Measurements from ENCODE around the gene NEDD8. TPM values are rescaled to one million over a fixed set of nuclear protein-coding genes. Genes with fewer than 3 reads are reported as not detected.

The NEDD8 gene
- total RNA-seq, 4 donors from 2014 or later = 68.6 to 109 (median 98.3) TPM

DNA sequence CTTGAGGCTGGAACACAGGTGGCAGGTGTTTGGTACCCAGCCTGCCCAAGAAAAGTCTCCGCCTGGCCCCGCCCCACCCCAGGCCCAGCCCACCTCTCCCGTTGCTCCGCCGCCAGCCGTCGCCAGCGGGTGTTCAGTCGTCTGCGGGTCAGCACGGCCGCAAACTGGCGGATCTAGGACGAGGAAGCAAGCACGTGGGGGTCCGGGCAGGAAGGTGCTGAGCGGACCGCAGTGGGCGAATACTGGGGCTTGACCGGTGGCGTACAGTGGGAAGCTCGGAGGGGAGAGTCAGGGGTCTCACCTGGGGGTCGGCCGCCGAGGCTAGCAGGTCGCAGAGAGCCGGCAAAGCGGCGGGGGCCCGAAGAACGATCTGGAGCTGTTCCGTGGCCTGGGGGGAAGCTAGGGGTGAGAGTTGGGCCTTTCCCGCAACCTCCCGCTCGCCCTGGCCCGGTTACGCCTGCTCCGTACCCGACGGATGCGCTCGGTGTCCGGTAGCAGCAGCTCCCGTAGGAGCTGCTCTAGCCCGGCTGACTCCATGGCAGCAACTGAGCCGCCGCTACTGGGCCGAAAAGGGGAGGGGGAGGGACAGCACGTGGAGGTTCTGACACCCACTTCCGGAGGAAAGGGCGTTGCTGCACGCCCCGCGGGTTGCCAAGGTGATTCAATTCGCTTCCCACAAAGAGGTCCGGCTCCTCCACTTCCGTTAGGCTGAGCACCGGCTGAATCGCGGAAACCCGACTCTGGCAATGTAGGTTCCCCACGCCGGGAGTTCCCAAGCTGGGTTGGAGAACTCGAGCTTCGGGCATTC is 43.7 kb downstream of the NEDD8 start, which contains the start of gene IPO4:
Gene IPO4 (minus strand): TSS at position 566 of the 808 bp plus-strand sequence. CDS start 29 bp downstream, at position 537.
- peaks cover 0 to 37% (median 11%) of the 10 kb centered on the region in 4 donors for H3K4me1 ChIP-seq
- H3K36me3 ChIP-seq = peaks cover 0 to 72% (median 2%) of the 10 kb centered on the region in 3 donors
- H3K4me3 ChIP-seq = peak within 1 kb of the TSS; percentile 53 to 86 (median 67)
- peak; percentile 82 to 92 for DNase-seq (ENCODE audit: low spot score in 2 of 2)
- 0 to 2% methylated on average over 45 to 49 of the region's 65 CpGs for WGBS, 2 donors
- no peaks in the 10 kb centered on the region for H3K9me3 ChIP-seq
- peak within 1 kb of the TSS; percentile 33 to 87 (median 52) for H3K27ac ChIP-seq
- no peaks in the 10 kb centered on the region for H3K27me3 ChIP-seq
- TF ChIP-seq POLR2A (IDR thresholded peaks at IDR 0.05) (peak; percentile 24 to 31), EP300 (IDR thresholded peaks at IDR 0.05) (peak; percentile 91 to 95)
- TF ChIP-seq, protein P1, sequence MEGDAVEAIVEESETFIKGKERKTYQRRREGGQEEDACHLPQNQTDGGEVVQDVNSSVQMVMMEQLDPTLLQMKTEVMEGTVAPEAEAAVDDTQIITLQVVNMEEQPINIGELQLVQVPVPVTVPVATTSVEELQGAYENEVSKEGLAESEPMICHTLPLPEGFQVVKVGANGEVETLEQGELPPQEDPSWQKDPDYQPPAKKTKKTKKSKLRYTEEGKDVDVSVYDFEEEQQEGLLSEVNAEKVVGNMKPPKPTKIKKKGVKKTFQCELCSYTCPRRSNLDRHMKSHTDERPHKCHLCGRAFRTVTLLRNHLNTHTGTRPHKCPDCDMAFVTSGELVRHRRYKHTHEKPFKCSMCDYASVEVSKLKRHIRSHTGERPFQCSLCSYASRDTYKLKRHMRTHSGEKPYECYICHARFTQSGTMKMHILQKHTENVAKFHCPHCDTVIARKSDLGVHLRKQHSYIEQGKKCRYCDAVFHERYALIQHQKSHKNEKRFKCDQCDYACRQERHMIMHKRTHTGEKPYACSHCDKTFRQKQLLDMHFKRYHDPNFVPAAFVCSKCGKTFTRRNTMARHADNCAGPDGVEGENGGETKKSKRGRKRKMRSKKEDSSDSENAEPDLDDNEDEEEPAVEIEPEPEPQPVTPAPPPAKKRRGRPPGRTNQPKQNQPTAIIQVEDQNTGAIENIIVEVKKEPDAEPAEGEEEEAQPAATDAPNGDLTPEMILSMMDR (IDR thresholded peaks at IDR 0.05) = peak in 1 of 5 experiments; percentile 35

DNA sequence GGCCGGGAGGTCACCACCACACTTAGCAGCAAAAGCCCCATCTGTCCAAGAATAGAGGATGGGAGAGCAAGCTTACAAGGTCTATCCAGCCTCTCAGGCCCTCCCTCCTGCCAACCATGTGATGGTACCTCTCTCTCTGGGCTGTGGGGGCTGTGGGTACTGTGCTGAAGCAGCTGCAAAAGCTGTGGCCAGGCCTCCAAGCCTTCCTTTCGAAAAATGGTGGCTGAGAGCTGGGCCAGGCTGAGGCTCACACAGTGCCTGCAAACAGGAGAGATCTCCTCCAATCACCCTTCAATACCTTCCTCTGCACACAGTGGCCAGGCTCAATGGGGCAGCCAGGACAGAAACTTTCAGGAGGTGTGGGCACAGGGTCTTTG is 44.6 kb downstream of the NEDD8 start:
- peak overlapping the region in 1 of 4 donors; percentile 87 for H3K27ac ChIP-seq
- H3K9me3 ChIP-seq = no peaks in the 10 kb centered on the region

DNA sequence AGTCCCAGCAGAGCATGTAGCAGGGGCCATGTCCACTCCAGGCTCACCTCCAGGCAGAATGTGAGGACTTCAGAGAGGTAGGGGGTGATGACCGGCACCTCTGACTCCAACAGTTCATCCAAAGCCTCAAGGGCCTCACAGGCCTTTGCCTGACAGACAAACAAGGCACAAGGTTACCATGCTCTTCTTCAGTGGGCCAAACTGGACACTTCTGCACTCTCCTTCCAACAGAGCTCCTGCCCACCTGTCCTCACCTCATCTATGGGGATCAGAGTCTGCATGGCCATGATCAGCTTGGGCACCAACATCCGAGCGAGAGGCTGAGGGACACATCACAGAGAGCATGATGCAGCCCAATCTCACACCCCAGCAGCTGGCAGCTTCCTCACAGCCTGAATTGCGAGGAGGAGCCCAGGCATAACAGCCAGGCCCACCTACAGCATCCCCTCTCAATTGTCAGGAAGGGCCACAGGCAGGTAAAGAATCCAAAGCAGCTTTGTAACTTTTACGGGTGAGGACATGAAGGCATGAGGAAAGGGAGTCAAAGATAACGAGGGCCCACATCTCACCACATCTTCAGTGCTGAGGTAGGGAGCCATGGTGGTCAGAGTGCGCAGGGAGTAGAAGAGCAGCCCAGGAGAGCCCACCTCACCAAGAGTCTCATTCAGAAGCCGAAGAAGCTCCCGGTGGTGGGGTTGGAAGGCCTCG is 45.2 kb downstream of the NEDD8 start:
- H3K4me3 ChIP-seq = no peak overlapping the region
- H3K36me3 ChIP-seq = peaks cover 0 to 73% (median 2%) of the 10 kb centered on the region in 3 donors
- DNase-seq (ENCODE audit: low spot score in 2 of 2) = no peak
- peak overlapping the region in 1 of 4 donors; percentile 87 for H3K27ac ChIP-seq
- 91 to 94% methylated on average over 10 of the region's 10 CpGs for WGBS, 2 donors
- TF ChIP-seq, protein P1 (IDR thresholded peaks at IDR 0.05) = no peak
- TF ChIP-seq EP300 (IDR thresholded peaks at IDR 0.05) (no peak), POLR2A (IDR thresholded peaks at IDR 0.05) (no peak)
- no peaks in the 10 kb centered on the region for H3K27me3 ChIP-seq
- peaks cover 0 to 30% (median 11%) of the 10 kb centered on the region in 4 donors for H3K4me1 ChIP-seq
- H3K9me3 ChIP-seq = no peaks in the 10 kb centered on the region

More for the DNA sequence above, 44.6 kb downstream of the NEDD8 start:
- peaks cover 0 to 34% (median 11%) of the 10 kb centered on the region in 4 donors for H3K4me1 ChIP-seq
- peak overlapping the region in 2 of 4 donors; percentile 59 to 86 for H3K4me3 ChIP-seq
- H3K36me3 ChIP-seq = peaks cover 0 to 73% (median 2%) of the 10 kb centered on the region in 3 donors
- TF ChIP-seq POLR2A (IDR thresholded peaks at IDR 0.05) (no peak), EP300 (IDR thresholded peaks at IDR 0.05) (no peak)
- no peaks in the 10 kb centered on the region for H3K27me3 ChIP-seq
- WGBS, 2 donors = 81 to 89% methylated on average over 2 of the region's 2 CpGs
- no peak for DNase-seq (ENCODE audit: low spot score in 2 of 2)

DNA sequence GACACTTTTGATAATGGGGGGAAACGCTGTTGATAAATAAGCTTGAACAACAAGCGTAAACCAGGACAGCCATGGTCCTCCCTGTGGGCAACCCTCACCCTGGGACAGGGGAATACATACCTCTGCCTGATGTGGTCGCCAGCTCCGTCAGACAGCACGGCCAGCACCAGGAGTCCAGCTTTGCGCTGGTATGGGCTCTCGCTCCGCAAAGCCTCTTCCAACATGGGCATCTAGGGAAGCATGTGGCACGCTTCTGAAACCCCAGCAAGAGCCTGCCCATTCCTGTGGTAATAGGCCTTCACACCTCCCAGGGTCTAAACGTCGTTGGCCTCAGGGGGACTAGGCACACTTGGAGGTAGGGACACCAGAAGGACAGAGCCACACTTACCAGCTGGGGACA is 46.4 kb downstream of the NEDD8 start:
- no peak for DNase-seq (ENCODE audit: low spot score in 2 of 2)
- H3K27me3 ChIP-seq = no peaks in the 10 kb centered on the region
- H3K4me1 ChIP-seq = peaks cover 0 to 28% (median 11%) of the 10 kb centered on the region in 4 donors
- 88 to 91% methylated on average over 11 of the region's 11 CpGs for WGBS, 2 donors
- no peak overlapping the region for H3K27ac ChIP-seq
- H3K36me3 ChIP-seq = peaks cover 0 to 75% (median 2%) of the 10 kb centered on the region in 3 donors
- TF ChIP-seq, protein P1 (IDR thresholded peaks at IDR 0.05) = no peak
- no peak for TF ChIP-seq POLR2A (IDR thresholded peaks at IDR 0.05)
- TF ChIP-seq EP300 (IDR thresholded peaks at IDR 0.05) = no peak
- no peak overlapping the region for H3K4me3 ChIP-seq
- H3K9me3 ChIP-seq = no peaks in the 10 kb centered on the region

DNA sequence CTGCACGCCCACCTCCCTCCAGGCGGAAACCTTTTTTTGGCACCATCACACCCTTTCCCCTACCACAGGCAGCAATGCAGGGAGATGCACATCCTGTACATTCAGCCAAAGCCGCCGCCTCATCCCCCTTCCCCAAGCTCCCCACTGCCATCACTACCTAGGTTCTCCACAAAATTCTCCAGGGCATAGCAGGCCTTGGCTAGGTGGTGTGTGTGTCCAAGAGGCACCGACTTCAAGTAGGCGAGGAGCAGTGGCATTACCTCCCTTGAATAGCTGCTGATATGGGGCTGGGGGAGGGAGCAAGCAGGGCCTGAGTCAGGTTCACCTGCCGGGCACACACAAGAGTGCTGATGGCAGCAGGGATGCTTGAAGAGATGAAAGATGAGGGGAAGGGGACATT is 47.1 kb downstream of the NEDD8 start:
- peaks cover 0 to 75% (median 2%) of the 10 kb centered on the region in 3 donors for H3K36me3 ChIP-seq

More for the DNA sequence above, 47.1 kb downstream of the NEDD8 start:
- Histone ChIP-seq H3K27me3 (no peaks in the 10 kb centered on the region), H3K4me3 (no peak overlapping the region), H3K9me3 (no peaks in the 10 kb centered on the region), H3K27ac (no peak overlapping the region), H3K4me1 (peaks cover 0 to 34% (median 11%) of the 10 kb centered on the region in 4 donors)
- TF ChIP-seq POLR2A (IDR thresholded peaks at IDR 0.05) (no peak), EP300 (IDR thresholded peaks at IDR 0.05) (no peak)
- TF ChIP-seq, protein P1 (IDR thresholded peaks at IDR 0.05) = no peak
- DNase-seq (ENCODE audit: low spot score in 2 of 2) = no peak
- WGBS, 2 donors = 93% methylated on average over 7 of the region's 7 CpGs
